Hepatocyte (in vitro differentiated cells): ENCODE data around the gene GRIA2. TPM values are rescaled to one million over a fixed set of nuclear protein-coding genes. Genes with fewer than 3 reads are reported as not detected.

Source experiments
- DNase-seq: peaks from one replicate; pipeline ENCODE4 v3.0.0-alpha.2; 2016; ENCODE audit warnings: low spot score
- H2AFZ ChIP-seq: fragments of 200-600 bp; sonication (generic); 2 replicates; pipeline ENCODE4 v1.6.0; 2016; ENCODE audit warnings: antibody characterized with exemption, mild to moderate bottlenecking
- H3K27ac ChIP-seq: fragments of 200-600 bp; sonication (generic); 2 replicates; pipeline ENCODE4 v1.5.1; 2016; ENCODE audit warnings: mild to moderate bottlenecking
- H3K27me3 ChIP-seq: fragments of 200-600 bp; sonication (generic); 2 replicates; pipeline ENCODE4 v1.6.1; 2016
- H3K36me3 ChIP-seq: fragments of 200-600 bp; sonication (generic); replicated peaks from 2 replicates; pipeline ENCODE4 v1.5.1; 2016; ENCODE audit warnings: low read depth; ENCODE audit not compliant: insufficient read depth
- H3K4me1 ChIP-seq: fragments of 200-600 bp; sonication (generic); 2 replicates; pipeline ENCODE4 v1.5.1; 2016; ENCODE audit warnings: mild to moderate bottlenecking, moderate library complexity; ENCODE audit not compliant: insufficient read depth
- H3K4me2 ChIP-seq: fragments of 200-600 bp; sonication (generic); 2 replicates; pipeline ENCODE4 v1.6.0; 2016
- H3K4me3 ChIP-seq: fragments of 200-600 bp; sonication (generic); 2 replicates; pipeline ENCODE4 v1.5.1; 2016; ENCODE audit warnings: mild to moderate bottlenecking
- H3K79me2 ChIP-seq: fragments of 200-600 bp; sonication (generic); 2 replicates; pipeline ENCODE4 v1.6.0; 2017; ENCODE audit warnings: mild to moderate bottlenecking
- H3K9me2 ChIP-seq: fragments of 200-600 bp; sonication (generic); replicated peaks from 2 replicates; pipeline ENCODE4 v1.6.0; 2017; ENCODE audit warnings: mild to moderate bottlenecking; ENCODE audit not compliant: insufficient read depth
- H3K9me3 ChIP-seq: fragments of 200-600 bp; sonication (generic); 2 replicates; pipeline ENCODE4 v1.5.1; 2016; ENCODE audit warnings: low read depth, mild to moderate bottlenecking
- H4K20me1 ChIP-seq: fragments of 200-600 bp; sonication (generic); 2 replicates; pipeline ENCODE4 v1.6.0; 2016; ENCODE audit warnings: mild to moderate bottlenecking; ENCODE audit not compliant: insufficient read depth, poor library complexity, severe bottlenecking
- CTCF ChIP-seq: fragments of 200-600 bp; sonication (generic); IDR thresholded peaks from 2 replicates; pipeline ENCODE4 v1.5.1; 2016; ENCODE audit warnings: antibody characterized with exemption, mild to moderate bottlenecking; ENCODE audit not compliant: poor library complexity
- EZH2 ChIP-seq: fragments of 200-600 bp; sonication (generic); IDR thresholded peaks from 2 replicates; pipeline ENCODE4 v1.6.1; 2016; ENCODE audit warnings: antibody characterized with exemption, mild to moderate bottlenecking, borderline replicate concordance
- EZH2phosphoT487 ChIP-seq: fragments of 200-600 bp; sonication (generic); IDR thresholded peaks from one replicate; pipeline ENCODE4 v1.6.1; 2018; ENCODE audit warnings: antibody characterized with exemption, mild to moderate bottlenecking, low read depth, moderate library complexity; ENCODE audit not compliant: unreplicated experiment, severe bottlenecking
- WGBS: methylation state at CpG from one replicate; pipeline ENCODE4 v1.1.6; 2016; ENCODE audit warnings: low lambda C conversion rate; ENCODE audit errors: missing lambda C conversion rate; 5-methylcytosine and 5-hydroxymethylcytosine counted together
- polyA plus RNA-seq: library from polyadenylated mRNA; unstranded; fragments of >200 nt; fragmentation: Nextera tagmentation; extraction: Ambion mirVana; gene quantifications from 2 replicates; pipeline ENCODE4 v1.2.1, GENCODE V29; 2016
- small RNA-seq: library from RNA; depleted of rRNA; stranded (forward); fragments of <200 nt; gene quantifications from one replicate; pipeline ENCODE3, GENCODE V24; 2014
- total RNA-seq: library from RNA; depleted of rRNA; stranded (reverse); fragments of >200 nt; gene quantifications from 2 replicates; pipeline ENCODE4 v1.2.3, GENCODE V29; 2014

GRIA2 gene
- total and polyA plus RNA-seq, 2 experiments from 2014 or later, result 1.5 TPM

- Histone ChIP-seq H3K9me3 (no peaks in the 10 kb centered on the region), H4K20me1 (no peaks in the 10 kb centered on the region), H3K4me3 (no peak overlapping the region), H3K4me2 (no peak overlapping the region), H3K27ac (no peak overlapping the region), H3K27me3 (no peaks in the 10 kb centered on the region), H3K79me2 (no peaks in the 10 kb centered on the region), H3K36me3 (no peaks in the 10 kb centered on the region), H3K9me2 (no peaks in the 10 kb centered on the region), H2AFZ (no peak overlapping the region), H3K4me1 (no peaks in the 10 kb centered on the region)
- 90% methylated on average over 3 of the region's 3 CpGs for WGBS
- TF ChIP-seq CTCF, result no peak
- TF ChIP-seq EZH2, result no peak
- TF ChIP-seq EZH2phosphoT487, result no peak
- DNase-seq, result no peak
Measured at GRCh38 chr4:157372567-157372966, 152.0 kb downstream of the GRIA2 start.

GRCh38 chr4:157389741-157390140 lies 169.2 kb downstream of the GRIA2 start:
- Histone ChIP-seq H3K4me3 (no peak overlapping the region), H3K27me3 (no peaks in the 10 kb centered on the region), H3K79me2 (no peaks in the 10 kb centered on the region), H3K4me1 (no peaks in the 10 kb centered on the region), H3K9me3 (no peaks in the 10 kb centered on the region), H3K36me3 (no peaks in the 10 kb centered on the region), H2AFZ (no peak overlapping the region), H3K4me2 (no peak overlapping the region), H4K20me1 (no peaks in the 10 kb centered on the region), H3K9me2 (no peaks in the 10 kb centered on the region), H3K27ac (no peak overlapping the region)
- DNase-seq, result no peak
- WGBS, result 62% methylated on average over 3 of the region's 3 CpGs
- no peak for TF ChIP-seq EZH2
- no peak for TF ChIP-seq CTCF
- TF ChIP-seq EZH2phosphoT487, result no peak

GRCh38 chr4:157405070-157405469 lies 184.5 kb downstream of the GRIA2 start:
- no peak overlapping the region for H3K4me3 ChIP-seq
- H4K20me1 ChIP-seq, result no peaks in the 10 kb centered on the region
- no peak for DNase-seq
- no peaks in the 10 kb centered on the region for H3K9me3 ChIP-seq
- no peak overlapping the region for H3K27ac ChIP-seq
- no peak overlapping the region for H3K4me2 ChIP-seq
- H3K79me2 ChIP-seq, result no peaks in the 10 kb centered on the region
- TF ChIP-seq EZH2phosphoT487 (no peak), CTCF (no peak), EZH2 (no peak)
- H3K36me3 ChIP-seq, result no peaks in the 10 kb centered on the region
- no peak overlapping the region for H2AFZ ChIP-seq
- H3K9me2 ChIP-seq, result no peaks in the 10 kb centered on the region
- H3K27me3 ChIP-seq, result no peaks in the 10 kb centered on the region
- no peaks in the 10 kb centered on the region for H3K4me1 ChIP-seq

Small RNA genes lying within 50 kb of the gene (small RNA-seq; reads per million reads assigned to genes)
- not detected for gene RNU6-582P

Other genes starting within 250 kb of the GRIA2 start
- 58.7 and 63.3 TPM in 2 replicates for gene PDGFC, start 248.9 kb upstream of the GRIA2 start, total RNA-seq
- 30.2 and 35.5 TPM in 2 replicates for gene PDGFC, start 248.9 kb upstream of the GRIA2 start, polyA plus RNA-seq
- gene GLRB, start 144.6 kb upstream of the GRIA2 start, total RNA-seq, result 4.8 and 7.2 TPM in 2 replicates
- gene GLRB, start 144.6 kb upstream of the GRIA2 start, polyA plus RNA-seq, result 3.3 and 5.2 TPM in 2 replicates